ENCODE results near the gene CNIH1. TPM values are rescaled to one million over a fixed set of nuclear protein-coding genes. Genes with fewer than 3 reads are reported as not detected.

The CNIH1 gene
- total RNA-seq, 4 donors from 2014 or later: 48.9 to 137 (median 99.3) TPM

DNA sequence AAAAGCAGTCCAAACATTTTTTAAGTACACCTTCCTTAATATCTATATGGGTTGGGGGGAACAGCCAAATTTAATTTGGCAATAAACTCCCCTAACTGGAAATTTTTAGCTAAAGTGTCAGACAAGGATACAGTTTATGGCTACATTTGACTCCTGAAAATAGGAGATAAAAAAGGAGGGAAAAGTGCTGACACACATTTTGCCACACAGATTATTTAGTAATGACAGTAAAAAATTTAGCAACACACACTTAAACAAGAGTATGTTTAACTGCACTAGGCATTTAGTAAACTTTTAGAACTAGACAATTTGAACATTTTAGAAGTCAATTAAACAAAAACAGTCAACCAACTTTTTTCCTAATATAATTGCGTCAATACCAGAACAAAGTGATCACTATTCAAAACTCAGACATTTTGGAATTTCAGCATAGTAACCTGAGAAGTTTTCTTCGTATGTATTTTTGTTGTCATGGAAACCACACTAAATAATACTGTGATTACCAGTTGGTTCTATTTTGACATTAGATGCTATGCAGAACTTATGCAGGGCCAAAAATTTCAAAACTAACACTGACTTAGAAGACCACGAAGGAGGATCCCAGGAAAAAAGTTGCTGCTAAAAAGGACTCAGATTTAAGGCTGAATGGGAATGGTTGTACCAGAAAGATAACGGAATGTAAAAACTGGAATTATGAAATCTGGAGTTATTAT, 34.2 kb upstream of the CNIH1 start:
- WGBS: 72% methylated on average over 4 of the region's 4 CpGs
- H3K27ac ChIP-seq: no peak overlapping the region
- DNase-seq (ENCODE audit: low spot score in 2 of 2): no peak
- peaks cover 15% of the 10 kb centered on the region for H3K36me3 ChIP-seq
- TF ChIP-seq POLR2AphosphoS5 (IDR thresholded peaks at IDR 0.05): no peak
- no peak for TF ChIP-seq POLR2A (IDR thresholded peaks at IDR 0.05)
- no peak for TF ChIP-seq EP300 (IDR thresholded peaks at IDR 0.05)
- TF ChIP-seq, protein P1, sequence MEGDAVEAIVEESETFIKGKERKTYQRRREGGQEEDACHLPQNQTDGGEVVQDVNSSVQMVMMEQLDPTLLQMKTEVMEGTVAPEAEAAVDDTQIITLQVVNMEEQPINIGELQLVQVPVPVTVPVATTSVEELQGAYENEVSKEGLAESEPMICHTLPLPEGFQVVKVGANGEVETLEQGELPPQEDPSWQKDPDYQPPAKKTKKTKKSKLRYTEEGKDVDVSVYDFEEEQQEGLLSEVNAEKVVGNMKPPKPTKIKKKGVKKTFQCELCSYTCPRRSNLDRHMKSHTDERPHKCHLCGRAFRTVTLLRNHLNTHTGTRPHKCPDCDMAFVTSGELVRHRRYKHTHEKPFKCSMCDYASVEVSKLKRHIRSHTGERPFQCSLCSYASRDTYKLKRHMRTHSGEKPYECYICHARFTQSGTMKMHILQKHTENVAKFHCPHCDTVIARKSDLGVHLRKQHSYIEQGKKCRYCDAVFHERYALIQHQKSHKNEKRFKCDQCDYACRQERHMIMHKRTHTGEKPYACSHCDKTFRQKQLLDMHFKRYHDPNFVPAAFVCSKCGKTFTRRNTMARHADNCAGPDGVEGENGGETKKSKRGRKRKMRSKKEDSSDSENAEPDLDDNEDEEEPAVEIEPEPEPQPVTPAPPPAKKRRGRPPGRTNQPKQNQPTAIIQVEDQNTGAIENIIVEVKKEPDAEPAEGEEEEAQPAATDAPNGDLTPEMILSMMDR (IDR thresholded peaks at IDR 0.05): no peak
- H3K4me3 ChIP-seq: no peak overlapping the region
- no peaks in the 10 kb centered on the region for H3K4me1 ChIP-seq
- no peaks in the 10 kb centered on the region for H3K27me3 ChIP-seq
- no peaks in the 10 kb centered on the region for H3K9me3 ChIP-seq

DNA sequence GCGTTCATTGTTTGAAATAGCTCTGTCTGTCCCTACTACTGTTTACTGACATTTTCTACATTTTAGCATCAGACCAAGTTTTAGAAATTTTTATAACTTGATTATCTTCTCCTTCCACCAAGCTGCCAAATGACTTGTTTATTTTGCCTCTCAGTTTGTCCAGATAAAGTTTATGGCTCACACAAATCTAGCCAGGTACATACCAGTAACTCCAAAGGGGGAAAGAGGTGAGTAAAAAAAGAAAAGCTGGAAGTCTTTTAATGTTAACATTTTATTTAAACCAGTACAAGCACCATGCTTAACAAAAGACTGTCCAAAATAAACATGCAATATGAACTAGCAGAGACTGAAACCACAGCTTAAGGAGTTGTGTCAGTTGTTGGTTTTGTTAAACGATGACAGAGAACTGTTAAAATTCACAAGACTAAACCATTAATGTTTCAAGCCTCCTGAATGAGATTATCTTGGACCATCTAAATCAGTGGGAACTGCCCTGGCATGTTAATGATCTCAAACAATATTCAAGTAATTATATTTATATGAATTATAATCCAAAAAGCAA, 33.1 kb upstream of the CNIH1 start:
- DNase-seq (ENCODE audit: low spot score in 2 of 2): no peak
- Histone ChIP-seq H3K36me3 (peaks cover 13% of the 10 kb centered on the region), H3K4me3 (no peak overlapping the region), H3K9me3 (no peaks in the 10 kb centered on the region), H3K27ac (no peak overlapping the region), H3K27me3 (no peaks in the 10 kb centered on the region), H3K4me1 (no peaks in the 10 kb centered on the region)
- TF ChIP-seq EP300 (IDR thresholded peaks at IDR 0.05) (no peak), POLR2A (IDR thresholded peaks at IDR 0.05) (no peak), POLR2AphosphoS5 (IDR thresholded peaks at IDR 0.05) (no peak)
- TF ChIP-seq, protein P1 (IDR thresholded peaks at IDR 0.05): no peak
- WGBS: 84% methylated on average over 2 of the region's 2 CpGs

DNA sequence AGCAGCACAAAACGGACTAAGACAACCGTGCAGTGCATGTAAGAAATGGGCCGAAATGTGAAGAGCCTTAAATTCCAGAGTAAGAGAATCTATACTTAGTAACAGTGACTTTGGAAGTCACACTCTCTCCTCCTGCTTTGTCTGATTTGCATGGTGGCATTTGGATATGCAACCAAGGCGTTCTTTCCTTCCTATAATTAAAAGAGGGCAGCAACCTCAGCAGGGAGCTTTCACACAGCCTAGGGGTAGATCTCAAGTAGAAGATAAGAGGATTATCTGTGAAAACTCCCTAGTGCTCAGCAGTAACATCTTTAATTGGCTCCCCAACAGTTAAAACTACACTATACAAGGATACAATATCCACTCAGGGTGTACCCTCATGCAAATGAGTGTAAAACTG, 31.1 kb upstream of the CNIH1 start:
- Histone ChIP-seq H3K36me3 (peaks cover 3% of the 10 kb centered on the region), H3K4me3 (no peak overlapping the region), H3K27me3 (no peaks in the 10 kb centered on the region), H3K4me1 (no peaks in the 10 kb centered on the region), H3K9me3 (peaks cover 5% of the 10 kb centered on the region), H3K27ac (no peak overlapping the region)
- no peak for DNase-seq (ENCODE audit: low spot score in 2 of 2)
- 82% methylated on average over 4 of the region's 4 CpGs for WGBS
- TF ChIP-seq EP300 (IDR thresholded peaks at IDR 0.05): no peak
- TF ChIP-seq, protein P1 (IDR thresholded peaks at IDR 0.05): no peak
- TF ChIP-seq POLR2A (IDR thresholded peaks at IDR 0.05): no peak
- TF ChIP-seq POLR2AphosphoS5 (IDR thresholded peaks at IDR 0.05): no peak

DNA sequence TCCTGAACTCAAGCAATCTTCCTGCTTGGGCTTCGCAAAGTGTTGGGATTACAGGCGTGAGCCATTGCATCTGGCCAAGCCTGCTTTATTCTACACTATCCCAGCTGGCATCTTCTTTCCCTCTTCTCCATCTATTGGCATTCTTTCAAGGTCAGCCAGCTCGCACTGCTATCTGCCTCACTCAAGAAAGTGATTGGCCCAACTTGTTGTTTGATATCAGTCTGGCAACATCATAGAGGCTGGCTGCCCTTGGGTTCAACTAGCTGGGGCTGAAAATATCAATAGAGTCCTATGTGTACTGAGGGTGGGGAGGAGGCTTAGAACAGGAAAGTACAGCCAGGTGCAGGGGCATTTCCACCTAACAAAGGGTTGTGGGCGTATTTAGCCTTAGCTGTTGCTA, 30.5 kb upstream of the CNIH1 start:
- TF ChIP-seq POLR2AphosphoS5 (IDR thresholded peaks at IDR 0.05): no peak
- TF ChIP-seq EP300 (IDR thresholded peaks at IDR 0.05): no peak
- TF ChIP-seq POLR2A (IDR thresholded peaks at IDR 0.05): no peak
- TF ChIP-seq, protein P1 (IDR thresholded peaks at IDR 0.05): no peak
- Histone ChIP-seq H3K27ac (no peak overlapping the region), H3K4me3 (no peak overlapping the region), H3K27me3 (no peaks in the 10 kb centered on the region), H3K9me3 (peaks cover 8% of the 10 kb centered on the region), H3K4me1 (no peaks in the 10 kb centered on the region), H3K36me3 (peaks cover 3% of the 10 kb centered on the region)
- whole genome bisulfite sequencing: 85% methylated on average over 4 of the region's 4 CpGs
- no peak for DNase-seq (ENCODE audit: low spot score in 2 of 2)

DNA sequence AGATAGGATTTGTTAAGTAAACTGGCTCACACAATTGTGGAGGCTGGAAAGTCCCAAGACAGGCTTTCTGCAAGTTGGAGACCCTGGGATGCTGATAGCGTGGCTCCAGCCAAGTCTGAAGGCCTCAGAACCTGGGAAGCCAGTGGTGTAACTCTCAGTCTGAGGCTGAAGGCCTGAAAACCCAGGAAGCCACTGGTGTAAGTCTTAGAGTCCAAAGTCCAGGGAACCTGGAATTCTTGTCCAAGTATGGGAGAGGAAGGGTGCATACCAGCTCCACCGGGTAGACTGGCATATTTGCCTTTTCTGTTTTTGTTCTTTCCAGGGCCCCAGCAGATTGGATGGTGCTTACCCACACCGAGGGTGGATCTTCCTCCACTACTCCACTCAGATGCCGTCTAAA, 29.5 kb upstream of the CNIH1 start:
- no peak for DNase-seq (ENCODE audit: low spot score in 2 of 2)
- 88% methylated on average over 4 of the region's 4 CpGs for WGBS
- Histone ChIP-seq H3K4me3 (no peak overlapping the region), H3K4me1 (no peaks in the 10 kb centered on the region), H3K9me3 (peaks cover 8% of the 10 kb centered on the region), H3K27me3 (no peaks in the 10 kb centered on the region), H3K36me3 (peaks cover 3% of the 10 kb centered on the region), H3K27ac (no peak overlapping the region)
- TF ChIP-seq, protein P1 (IDR thresholded peaks at IDR 0.05): no peak
- TF ChIP-seq POLR2A (IDR thresholded peaks at IDR 0.05) (no peak), POLR2AphosphoS5 (IDR thresholded peaks at IDR 0.05) (no peak), EP300 (IDR thresholded peaks at IDR 0.05) (no peak)

Data from suprapubic skin (tissue), 4 donors.